SK-N-SH treated with all-trans-retinoic acid at 6 μM for 48 hours (cell line): Measurements from ENCODE around the gene HS3ST3B1.

Source experiments
- ARNTL ChIP-seq: fragments of 450-650 bp; formaldehyde crosslinking; IDR thresholded peaks from 2 replicates; pipeline ENCODE4 v1.5.0; 2020; ENCODE audit warnings: low read depth, mild to moderate bottlenecking, moderate library complexity, borderline replicate concordance
- BACH2 ChIP-seq: fragments of 250-450 bp; sonication (Bioruptor Pico); IDR thresholded peaks from 2 replicates; pipeline ENCODE4 v1.9.0; 2021; ENCODE audit warnings: mild to moderate bottlenecking, borderline replicate concordance
- CREB5 ChIP-seq: fragments of 250-450 bp; sonication (Bioruptor Pico); IDR thresholded peaks from 2 replicates; pipeline ENCODE4 v1.5.1; 2020; ENCODE audit warnings: low read depth, mild to moderate bottlenecking, moderate library complexity
- GLIS3 ChIP-seq: fragments of 250-450 bp; sonication (Bioruptor Pico); IDR thresholded peaks from 2 replicates; pipeline ENCODE4 v1.5.0; 2020; ENCODE audit warnings: mild to moderate bottlenecking, moderate library complexity
- PATZ1 ChIP-seq: fragments of 250-450 bp; sonication (Bioruptor Pico); IDR thresholded peaks from 2 replicates; pipeline ENCODE4 v1.8.0; 2020; ENCODE audit warnings: mild to moderate bottlenecking, moderate library complexity, borderline replicate concordance
- PPARA ChIP-seq: fragments of 250-450 bp; sonication (Bioruptor Pico); IDR thresholded peaks from 2 replicates; pipeline ENCODE4 v1.5.0; 2020; ENCODE audit warnings: mild to moderate bottlenecking, borderline replicate concordance
- RARB ChIP-seq: fragments of 250-450 bp; sonication (Bioruptor Pico); IDR thresholded peaks from 2 replicates; pipeline ENCODE4 v1.8.0; 2021; ENCODE audit warnings: mild to moderate bottlenecking, moderate library complexity
- ZC3H10 ChIP-seq: fragments of 250-450 bp; sonication (Bioruptor Pico); IDR thresholded peaks from 2 replicates; pipeline ENCODE4 v1.5.1; 2021; ENCODE audit warnings: mild to moderate bottlenecking, moderate library complexity
- ZFP3 ChIP-seq: fragments of 250-450 bp; sonication (Bioruptor Pico); IDR thresholded peaks from 2 replicates; pipeline ENCODE4 v1.5.0; 2020; ENCODE audit warnings: mild to moderate bottlenecking, moderate library complexity
- ZNF565 ChIP-seq: fragments of 450-650 bp; formaldehyde crosslinking; conservative IDR thresholded peaks from 2 replicates; pipeline ENCODE4 v1.5.0; 2020; ENCODE audit warnings: low read depth, mild to moderate bottlenecking, moderate library complexity
- ZNF70 ChIP-seq: fragments of 450-650 bp; formaldehyde crosslinking; IDR thresholded peaks from 2 replicates; pipeline ENCODE4 v1.5.0; 2020; ENCODE audit warnings: mild to moderate bottlenecking, moderate library complexity
- TF ChIP-seq, protein P1 (sequence below): fragments of 250-450 bp; sonication (Bioruptor Pico); IDR thresholded peaks from 2 replicates; pipeline ENCODE4 v1.8.0; 2021; ENCODE audit warnings: low read depth, mild to moderate bottlenecking, moderate library complexity, borderline replicate concordance

DNA sequence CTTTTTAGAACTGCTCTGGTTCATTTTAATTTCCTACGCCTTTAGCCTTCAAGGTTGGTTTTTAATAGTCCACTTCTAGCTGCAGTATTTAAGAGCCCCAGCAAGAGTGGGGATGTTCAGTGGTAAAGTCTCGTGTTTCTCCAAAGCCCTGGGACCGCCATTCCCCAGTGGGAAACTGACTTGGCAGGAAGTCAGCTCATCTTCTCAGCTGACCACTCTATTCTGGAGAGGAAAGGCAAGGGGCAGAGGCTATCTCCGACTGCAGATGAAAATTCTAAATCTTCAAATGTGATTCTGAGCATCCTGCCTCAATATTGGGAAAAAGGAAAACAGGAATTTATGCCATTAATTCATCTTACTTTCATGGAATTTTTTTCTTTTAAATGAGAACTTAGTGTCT lies 35.5 kb downstream of the HS3ST3B1 start:
- TF ChIP-seq BACH2 (CRISPR knock-in tag) (no peak), ZFP3 (CRISPR knock-in tag) (no peak), ZC3H10 (CRISPR knock-in tag) (no peak), GLIS3 (no peak), ZNF565 (CRISPR knock-in tag) (no peak), ZNF70 (no peak), CREB5 (CRISPR knock-in tag) (no peak), PPARA (no peak), PATZ1 (CRISPR knock-in tag) (no peak), RARB (CRISPR knock-in tag) (no peak), ARNTL (CRISPR knock-in tag) (no peak)
- TF ChIP-seq, protein P1, sequence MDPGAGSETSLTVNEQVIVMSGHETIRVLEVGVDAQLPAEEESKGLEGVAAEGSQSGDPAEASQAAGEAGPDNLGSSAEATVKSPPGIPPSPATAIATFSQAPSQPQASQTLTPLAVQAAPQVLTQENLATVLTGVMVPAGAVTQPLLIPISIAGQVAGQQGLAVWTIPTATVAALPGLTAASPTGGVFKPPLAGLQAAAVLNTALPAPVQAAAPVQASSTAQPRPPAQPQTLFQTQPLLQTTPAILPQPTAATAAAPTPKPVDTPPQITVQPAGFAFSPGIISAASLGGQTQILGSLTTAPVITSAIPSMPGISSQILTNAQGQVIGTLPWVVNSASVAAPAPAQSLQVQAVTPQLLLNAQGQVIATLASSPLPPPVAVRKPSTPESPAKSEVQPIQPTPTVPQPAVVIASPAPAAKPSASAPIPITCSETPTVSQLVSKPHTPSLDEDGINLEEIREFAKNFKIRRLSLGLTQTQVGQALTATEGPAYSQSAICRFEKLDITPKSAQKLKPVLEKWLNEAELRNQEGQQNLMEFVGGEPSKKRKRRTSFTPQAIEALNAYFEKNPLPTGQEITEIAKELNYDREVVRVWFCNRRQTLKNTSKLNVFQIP (CRISPR knock-in tag): no peak
